Activated CD8-positive, alpha-beta T cell treated with anti-CD3 and anti-CD28 coated beads for 36 hours (primary cell): ENCODE measurements around the gene CDO1. TPM values are rescaled to one million over a fixed set of nuclear protein-coding genes. Genes with fewer than 3 reads are reported as not detected.

Experiments
- ATAC-seq: fragments of 200-7000 bp; cut with Tn5 transposase; one replicate; pipeline ENCODE4 v1.10.0; 2021; ENCODE audit warnings: mild to moderate bottlenecking, moderate library complexity
- CTCF ChIA-PET: fragments of 350-600 bp; sonication (Branson Sonifier 250); formaldehyde crosslinking; loops from one replicate; lab custom pipeline; 2021; ENCODE audit warnings: antibody characterized with exemption; lab: Charles Lee
- POLR2A ChIA-PET: fragments of 350-600 bp; sonication (Branson Sonifier 250); formaldehyde crosslinking; loops from one replicate; lab custom pipeline; 2021; ENCODE audit warnings: antibody characterized with exemption; lab: Charles Lee
- DNase-seq: peaks from one replicate; pipeline ENCODE4 v3.0.0-alpha.2; 2020
- H3K27ac Mint-ChIP-seq: one replicate; pipeline ENCODE4 v1.8.0; 2021; ENCODE audit warnings: mild to moderate bottlenecking, mixed read lengths
- H3K27me3 Mint-ChIP-seq: one replicate; pipeline ENCODE4 v1.8.0; 2021; ENCODE audit warnings: mixed read lengths
- H3K36me3 Mint-ChIP-seq: one replicate; pipeline ENCODE4 v1.8.0; 2021; ENCODE audit warnings: low read depth, mixed read lengths
- H3K4me1 Mint-ChIP-seq: one replicate; pipeline ENCODE4 v1.8.0; 2021; ENCODE audit warnings: low read depth, mixed read lengths
- H3K4me3 Mint-ChIP-seq: one replicate; pipeline ENCODE4 v1.8.0; 2021; ENCODE audit warnings: mild to moderate bottlenecking, moderate library complexity, mixed read lengths
- H3K9me3 Mint-ChIP-seq: one replicate; pipeline ENCODE4 v1.8.0; 2021; ENCODE audit warnings: mixed read lengths
- intact Hi-C: fragments of 100-400 bp; cut with micrococcal nuclease; formaldehyde crosslinking; loops from one replicate; pipeline ENCODE4 v1.10.0; 2022
- total RNA-seq, 2 experiments: library from RNA; stranded (reverse); gene quantifications; one replicate each; pipeline ENCODE4 v1.2.3, GENCODE V29; 2021
- TF ChIP-seq, protein P1 (sequence below): fragments of 200-600 bp; IDR thresholded peaks from one replicate; pipeline ENCODE4 v1.8.0; 2022; ENCODE audit warnings: antibody characterized with exemption, mild to moderate bottlenecking

The CDO1 gene
- total RNA-seq, 2 experiments from 2014 or later: 0.18 to 0.22 TPM

DNA sequence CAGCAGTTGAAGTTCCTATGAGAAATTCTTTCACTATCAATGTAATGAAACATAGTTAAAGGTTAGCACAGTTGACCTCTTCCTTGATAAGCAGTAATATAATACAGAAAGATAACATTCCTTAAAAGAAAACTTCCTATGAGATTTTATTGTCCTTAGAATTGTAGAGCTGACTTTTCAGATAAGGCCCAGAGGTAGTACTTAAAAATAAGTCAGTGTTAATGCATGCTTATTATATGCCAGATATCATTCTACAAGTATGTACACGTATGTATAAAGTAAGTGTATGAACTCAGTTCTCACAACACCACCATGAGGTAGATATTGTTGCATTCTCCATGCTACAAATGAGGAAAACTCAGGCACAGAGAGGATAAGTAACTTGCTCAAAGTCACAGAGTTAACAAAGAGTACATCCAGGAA is 40.6 kb upstream of the CDO1 start:
- TF ChIP-seq, protein P1, sequence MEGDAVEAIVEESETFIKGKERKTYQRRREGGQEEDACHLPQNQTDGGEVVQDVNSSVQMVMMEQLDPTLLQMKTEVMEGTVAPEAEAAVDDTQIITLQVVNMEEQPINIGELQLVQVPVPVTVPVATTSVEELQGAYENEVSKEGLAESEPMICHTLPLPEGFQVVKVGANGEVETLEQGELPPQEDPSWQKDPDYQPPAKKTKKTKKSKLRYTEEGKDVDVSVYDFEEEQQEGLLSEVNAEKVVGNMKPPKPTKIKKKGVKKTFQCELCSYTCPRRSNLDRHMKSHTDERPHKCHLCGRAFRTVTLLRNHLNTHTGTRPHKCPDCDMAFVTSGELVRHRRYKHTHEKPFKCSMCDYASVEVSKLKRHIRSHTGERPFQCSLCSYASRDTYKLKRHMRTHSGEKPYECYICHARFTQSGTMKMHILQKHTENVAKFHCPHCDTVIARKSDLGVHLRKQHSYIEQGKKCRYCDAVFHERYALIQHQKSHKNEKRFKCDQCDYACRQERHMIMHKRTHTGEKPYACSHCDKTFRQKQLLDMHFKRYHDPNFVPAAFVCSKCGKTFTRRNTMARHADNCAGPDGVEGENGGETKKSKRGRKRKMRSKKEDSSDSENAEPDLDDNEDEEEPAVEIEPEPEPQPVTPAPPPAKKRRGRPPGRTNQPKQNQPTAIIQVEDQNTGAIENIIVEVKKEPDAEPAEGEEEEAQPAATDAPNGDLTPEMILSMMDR: no peak
- Mint-ChIP-seq H3K27me3 (no peaks in the 10 kb centered on the region), H3K27ac (no peak overlapping the region), H3K9me3 (peaks cover 9% of the 10 kb centered on the region), H3K4me3 (no peak overlapping the region), H3K4me1 (peaks cover 34% of the 10 kb centered on the region), H3K36me3 (peaks cover 18% of the 10 kb centered on the region)
- intact Hi-C loops: no loop called here
- CTCF ChIA-PET: no interaction called here
- POLR2A ChIA-PET: no interaction called here
- no peak for DNase-seq
- ATAC-seq: no peak

DNA sequence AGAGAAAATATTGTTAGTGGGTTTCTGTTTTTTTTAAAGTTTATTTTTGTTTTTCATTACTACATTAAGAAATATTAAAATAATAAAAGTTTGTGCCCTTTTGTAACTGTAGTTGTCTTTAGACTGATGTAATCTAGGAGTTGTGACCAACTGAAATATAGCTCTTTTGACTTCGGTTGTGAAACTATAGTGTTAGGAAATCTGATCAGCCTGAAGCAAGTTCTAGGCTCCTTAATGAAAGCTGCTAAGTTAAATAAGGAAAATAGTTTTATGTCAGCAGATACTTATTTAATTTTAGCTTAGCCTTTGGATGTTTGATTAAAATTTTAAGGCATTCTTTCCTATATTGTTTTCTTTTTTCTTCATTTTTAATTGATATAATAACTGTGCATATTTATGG is 39.5 kb upstream of the CDO1 start:
- Mint-ChIP-seq H3K9me3 (peaks cover 9% of the 10 kb centered on the region), H3K4me3 (no peak overlapping the region), H3K27me3 (no peaks in the 10 kb centered on the region), H3K36me3 (peaks cover 16% of the 10 kb centered on the region), H3K4me1 (peaks cover 39% of the 10 kb centered on the region), H3K27ac (no peak overlapping the region)
- intact Hi-C loops: no loop called here
- CTCF ChIA-PET: interaction anchor here (1.1 kb wide), 1 partner anchor 212 kb away, joined by 3 read pairs; no protein-coding TSS in a partner anchor
- POLR2A ChIA-PET: interaction anchor here (0.7 kb wide), 1 partner anchor 572 kb away, joined by 3 read pairs; no protein-coding TSS in a partner anchor
- TF ChIP-seq, protein P1: no peak
- no peak for ATAC-seq
- DNase-seq: no peak

- DNase-seq (no peak), ATAC-seq (no peak)
- no peak overlapping the region for H3K27ac Mint-ChIP-seq
- ChIA-PET CTCF (no interaction called here), POLR2A (no interaction called here)
- no peak overlapping the region for H3K4me3 Mint-ChIP-seq
- intact Hi-C loops: no loop called here
- H3K4me1 Mint-ChIP-seq: peaks cover 49% of the 10 kb centered on the region
- H3K9me3 Mint-ChIP-seq: peaks cover 9% of the 10 kb centered on the region
- H3K36me3 Mint-ChIP-seq: peaks cover 16% of the 10 kb centered on the region
- no peaks in the 10 kb centered on the region for H3K27me3 Mint-ChIP-seq
- TF ChIP-seq, protein P1: no peak
These were observed 37.7 kb upstream of the CDO1 start for GRCh38 chr5:115854139-115854538.

DNA sequence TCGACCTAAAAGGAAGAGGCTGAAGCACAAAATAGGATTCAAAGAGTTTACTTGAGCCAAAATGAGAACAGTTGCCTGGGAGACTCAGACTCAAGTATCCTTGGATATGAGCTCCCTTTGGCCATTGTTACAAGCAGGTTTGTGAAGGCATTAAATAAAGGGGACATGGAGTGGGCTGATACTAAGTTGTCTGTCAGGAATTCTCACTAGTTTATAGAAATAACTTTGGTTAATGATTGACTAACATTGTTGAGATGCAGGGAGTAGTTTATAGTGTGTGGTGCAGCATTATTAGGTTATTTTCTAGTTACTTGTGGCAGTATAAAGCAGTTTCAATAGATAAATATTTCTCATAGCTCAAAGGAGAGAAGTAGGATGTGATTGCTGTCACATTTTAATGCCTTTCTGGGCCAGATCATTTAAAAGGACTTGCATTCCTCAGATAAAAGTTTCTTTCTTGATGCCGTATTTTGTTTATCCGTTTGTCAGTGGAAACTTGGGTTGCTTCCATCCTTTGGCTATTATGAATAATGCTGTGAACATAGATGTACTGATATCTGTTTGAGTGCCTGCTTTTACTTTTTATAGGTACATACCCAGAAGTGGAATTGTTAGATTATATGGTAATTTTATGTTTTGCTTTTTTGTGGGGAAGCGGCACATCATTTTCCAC is 34.4 kb upstream of the CDO1 start:
- Mint-ChIP-seq H3K27me3 (no peaks in the 10 kb centered on the region), H3K9me3 (peaks cover 9% of the 10 kb centered on the region), H3K4me1 (peaks cover 34% of the 10 kb centered on the region), H3K4me3 (no peak overlapping the region), H3K36me3 (peaks cover 16% of the 10 kb centered on the region), H3K27ac (no peak overlapping the region)
- TF ChIP-seq, protein P1: no peak
- ChIA-PET POLR2A (interaction anchor here (0.6 kb wide), 1 partner anchor 10 kb away, joined by 4 read pairs; no protein-coding TSS in a partner anchor), CTCF (no interaction called here)
- no peak for DNase-seq
- intact Hi-C loops: no loop called here
- no peak for ATAC-seq

DNA sequence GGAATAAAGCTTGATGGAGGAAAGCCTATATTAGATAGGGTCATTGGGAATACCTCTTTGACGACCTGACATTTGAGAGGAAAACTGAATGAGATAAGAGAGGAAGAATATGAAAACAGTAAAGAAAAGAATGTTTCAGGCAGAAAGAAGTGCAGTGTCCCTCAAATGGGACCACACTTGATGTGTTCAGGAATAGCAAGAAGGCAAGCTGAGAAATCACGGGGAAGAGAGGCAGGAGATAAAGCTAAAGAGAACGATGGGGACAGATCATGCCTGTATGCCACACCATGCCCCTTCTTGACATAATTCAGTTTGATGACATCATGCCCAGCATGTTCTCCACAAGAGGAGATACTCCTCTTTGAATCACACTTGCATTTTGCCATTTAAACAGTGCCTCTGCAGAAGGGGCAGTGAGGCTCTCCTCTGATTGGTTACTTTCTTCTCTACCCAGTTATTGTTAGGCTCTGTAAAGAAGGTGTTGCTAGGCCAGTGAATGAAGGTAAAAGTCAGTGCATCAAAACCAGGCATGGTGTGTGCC is 32.9 kb upstream of the CDO1 start:
- ChIA-PET CTCF (interaction anchor here (1.4 kb wide), 1 partner anchor 9 kb away, joined by 4 read pairs; no protein-coding TSS in a partner anchor), POLR2A (no interaction called here)
- H3K9me3 Mint-ChIP-seq: peaks cover 9% of the 10 kb centered on the region
- H3K27ac Mint-ChIP-seq: no peak overlapping the region
- H3K27me3 Mint-ChIP-seq: no peaks in the 10 kb centered on the region
- no peak for DNase-seq
- intact Hi-C loops: loop anchor here (10.0 kb wide), 1 partner anchor 545 kb away; no protein-coding TSS in a partner anchor
- H3K4me3 Mint-ChIP-seq: no peak overlapping the region
- peaks cover 12% of the 10 kb centered on the region for H3K36me3 Mint-ChIP-seq
- ATAC-seq: peak; percentile 34
- H3K4me1 Mint-ChIP-seq: peaks cover 42% of the 10 kb centered on the region
- TF ChIP-seq, protein P1: no peak
